HL-60 (cell line): ENCODE data around the gene WWOX.

ENCODE experiments used
- DNase-seq, 2 experiments: peaks; one replicate each; pipeline ENCODE4 v3.0.0-alpha.2; 2010 to 2020; ENCODE audit warnings: low read depth in 1 of 2, low spot score in 1 of 2
- H3K27ac ChIP-seq: fragments of 250-450 bp; sonication (Bioruptor Pico); replicated peaks from 2 replicates; pipeline ENCODE4 v1.5.1; 2020; ENCODE audit warnings: mild to moderate bottlenecking, moderate library complexity
- H3K27me3 ChIP-seq: fragments of 250-450 bp; sonication (Bioruptor Pico); 2 replicates; pipeline ENCODE4 v1.5.1; 2021; ENCODE audit warnings: mild to moderate bottlenecking, moderate library complexity; ENCODE audit not compliant: insufficient read depth, poor library complexity, severe bottlenecking
- H3K4me3 ChIP-seq: replicated peaks from 2 replicates; pipeline ENCODE4 v1.5.1; 2011; ENCODE audit warnings: mild to moderate bottlenecking, control low read depth, low read length; ENCODE audit not compliant: insufficient read depth
- CTCF ChIP-seq: IDR thresholded peaks from one replicate; pipeline ENCODE4 v1.5.1; 2011; ENCODE audit warnings: low read length, control low read depth, inconsistent platforms; ENCODE audit not compliant: insufficient read depth
- GABPA ChIP-seq: IDR thresholded peaks from 2 replicates; pipeline ENCODE4 v1.6.1; 2012; ENCODE audit warnings: low read depth
- POLR2AphosphoS5 ChIP-seq: IDR thresholded peaks from 2 replicates; pipeline ENCODE4 v1.6.1; 2012; ENCODE audit warnings: low read depth
- REST ChIP-seq: IDR thresholded peaks from 2 replicates; pipeline ENCODE4 v1.6.1; 2012; ENCODE audit warnings: low read depth; ENCODE audit not compliant: insufficient replicate concordance
- SPI1 ChIP-seq: IDR thresholded peaks from 2 replicates; pipeline ENCODE4 v1.6.1; 2012; ENCODE audit warnings: low read depth, mild to moderate bottlenecking, borderline replicate concordance

WWOX gene

GRCh38 chr16:78740269-78740668, 640.8 kb downstream of the WWOX start:
- no peak for TF ChIP-seq GABPA
- TF ChIP-seq SPI1: no peak
- no peak for TF ChIP-seq POLR2AphosphoS5
- no peak for TF ChIP-seq CTCF
- no peak for TF ChIP-seq REST
- no peak overlapping the region for H3K27ac ChIP-seq
- no peak for DNase-seq

GRCh38 chr16:78742501-78743283, 643.2 kb downstream of the WWOX start:
- no peak for DNase-seq
- H3K4me3 ChIP-seq: no peak overlapping the region
- no peak overlapping the region for H3K27ac ChIP-seq
- no peaks in the 10 kb centered on the region for H3K27me3 ChIP-seq
- TF ChIP-seq REST: no peak
- no peak for TF ChIP-seq POLR2AphosphoS5
- TF ChIP-seq SPI1: no peak

More at GRCh38 chr16:78740269-78740668, 640.8 kb downstream of the WWOX start:
- Histone ChIP-seq H3K4me3 (no peak overlapping the region), H3K27me3 (no peaks in the 10 kb centered on the region)

- H3K4me3 ChIP-seq: no peak overlapping the region
- no peak overlapping the region for H3K27ac ChIP-seq
- H3K27me3 ChIP-seq: no peaks in the 10 kb centered on the region
- no peak for TF ChIP-seq GABPA
- DNase-seq: no peak
Observed at GRCh38 chr16:78743556-78743955, 644.1 kb downstream of the WWOX start.

- H3K27ac ChIP-seq: no peak overlapping the region
- no peak overlapping the region for H3K4me3 ChIP-seq
- TF ChIP-seq CTCF (no peak), REST (no peak), GABPA (no peak), SPI1 (no peak), POLR2AphosphoS5 (no peak)
- no peaks in the 10 kb centered on the region for H3K27me3 ChIP-seq
- no peak for DNase-seq
Observed at GRCh38 chr16:78744099-78744498, 644.6 kb downstream of the WWOX start.
